GM19193 (cell line): ENCODE measurements around the gene AMPD3.

Experiments
- POLR2A ChIP-seq: IDR thresholded peaks from 4 replicates; pipeline ENCODE4 v1.6.1; 2011; ENCODE audit not compliant: insufficient read depth, insufficient read length; ENCODE audit errors: extremely low read depth

Gene AMPD3

GRCh38 chr11:10451426-10452116 is 3.5 kb upstream of the AMPD3 start:
- no peak for TF ChIP-seq POLR2A

DNA sequence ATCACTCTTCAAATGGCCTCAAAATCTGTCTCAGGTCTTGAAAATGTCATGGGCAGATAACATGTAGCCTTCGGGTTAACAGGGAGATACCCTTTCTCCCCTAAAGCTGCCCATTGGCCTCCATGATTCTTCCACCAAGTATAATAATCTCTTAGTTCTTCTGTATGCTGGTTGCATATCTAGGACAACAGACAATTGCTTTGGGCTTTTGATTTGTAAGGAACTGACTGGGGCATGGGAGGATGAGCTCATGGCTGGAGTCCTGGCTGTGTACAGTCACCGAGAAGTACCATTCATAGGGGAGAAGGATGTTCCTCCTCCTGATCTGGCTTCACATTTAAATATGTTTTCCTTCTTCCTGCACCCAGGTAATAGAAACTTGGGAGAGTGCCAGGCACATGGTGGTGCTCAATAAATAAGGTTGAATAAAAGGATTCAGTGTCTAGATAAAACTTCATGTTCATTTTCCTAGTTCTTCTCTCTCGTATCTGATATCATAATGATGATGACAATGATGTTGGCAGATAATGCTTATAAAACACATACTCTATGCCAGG is 2.8 kb upstream of the AMPD3 start:
- no peak for TF ChIP-seq POLR2A

GRCh38 chr11:10453261-10453660 is 1.8 kb upstream of the AMPD3 start:
- TF ChIP-seq POLR2A: no peak

DNA sequence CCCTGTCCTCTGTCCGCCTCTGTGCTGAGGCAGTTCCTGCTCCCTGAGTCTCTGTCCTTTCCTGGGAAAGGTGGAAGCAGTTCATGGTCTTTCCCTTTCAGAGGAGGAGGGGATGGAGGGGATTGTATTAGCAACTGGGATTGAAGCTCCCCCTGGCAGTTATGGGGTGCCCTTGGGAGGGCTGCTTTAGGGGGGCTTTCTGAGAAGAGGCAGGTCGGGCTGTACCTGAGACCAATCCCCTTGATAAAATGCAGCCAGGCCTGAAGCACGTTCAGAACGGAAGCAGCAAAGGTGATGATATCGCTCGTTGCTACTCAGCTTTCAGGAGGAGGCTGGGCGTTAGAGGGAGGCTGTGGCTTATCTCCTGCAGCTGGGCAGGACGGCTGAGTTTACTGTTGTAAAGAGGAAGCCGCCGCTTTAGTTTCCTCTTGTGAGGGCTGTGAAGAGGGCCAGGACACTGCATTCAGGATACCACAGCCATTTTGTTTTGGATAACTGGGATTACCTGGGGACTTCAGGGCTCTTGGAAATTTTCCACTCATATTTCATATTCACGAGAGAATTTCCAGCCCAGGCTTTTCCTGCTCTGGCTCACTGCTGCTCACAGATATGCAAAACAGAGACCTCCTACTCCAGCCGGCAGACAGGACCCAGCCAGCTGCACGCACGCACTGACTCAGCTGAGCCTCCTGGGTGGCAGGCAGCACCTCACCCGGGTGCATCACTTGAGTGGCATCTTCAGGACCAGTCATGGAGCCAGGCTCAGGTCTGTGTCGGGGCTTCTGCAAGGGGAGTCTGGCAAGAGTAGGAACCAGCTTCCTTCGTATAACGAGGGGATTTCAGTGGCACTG is 798 bp downstream of the AMPD3 start:
- peak; percentile 64 for TF ChIP-seq POLR2A

- TF ChIP-seq POLR2A: no peak
Observed at GRCh38 chr11:10456519-10456918, 1.5 kb downstream of the AMPD3 start.

- TF ChIP-seq POLR2A: no peak
Observed at GRCh38 chr11:10457901-10458300, 2.8 kb downstream of the AMPD3 start.

- TF ChIP-seq POLR2A: peak; percentile 19
Observed at GRCh38 chr11:10459029-10459970, 4.2 kb downstream of the AMPD3 start.

- no peak for TF ChIP-seq POLR2A
Observed at GRCh38 chr11:10460611-10461275, 5.7 kb downstream of the AMPD3 start.

DNA sequence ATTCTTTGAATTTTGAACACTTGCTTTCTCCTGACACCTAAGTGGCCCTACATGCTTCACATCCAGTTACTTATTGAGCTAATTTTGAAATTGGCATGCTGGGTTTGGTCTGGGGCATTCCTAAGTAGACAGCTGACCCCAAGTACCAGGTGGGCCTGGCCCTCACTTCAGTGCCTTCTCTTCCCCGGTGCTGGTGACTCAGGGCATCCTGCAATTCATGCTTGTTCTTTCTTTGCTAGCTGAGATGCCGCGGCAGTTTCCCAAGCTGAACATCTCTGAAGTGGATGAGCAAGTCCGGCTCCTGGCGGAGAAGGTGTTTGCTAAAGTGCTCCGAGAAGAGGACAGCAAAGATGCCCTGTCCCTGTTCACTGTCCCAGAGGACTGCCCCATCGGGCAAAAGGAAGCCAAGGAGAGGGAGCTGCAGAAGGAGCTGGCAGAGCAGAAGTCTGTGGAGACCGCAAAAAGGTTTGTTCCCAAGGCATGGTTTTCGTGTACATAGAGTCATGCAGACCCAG is 6.3 kb downstream of the AMPD3 start:
- no peak for TF ChIP-seq POLR2A

DNA sequence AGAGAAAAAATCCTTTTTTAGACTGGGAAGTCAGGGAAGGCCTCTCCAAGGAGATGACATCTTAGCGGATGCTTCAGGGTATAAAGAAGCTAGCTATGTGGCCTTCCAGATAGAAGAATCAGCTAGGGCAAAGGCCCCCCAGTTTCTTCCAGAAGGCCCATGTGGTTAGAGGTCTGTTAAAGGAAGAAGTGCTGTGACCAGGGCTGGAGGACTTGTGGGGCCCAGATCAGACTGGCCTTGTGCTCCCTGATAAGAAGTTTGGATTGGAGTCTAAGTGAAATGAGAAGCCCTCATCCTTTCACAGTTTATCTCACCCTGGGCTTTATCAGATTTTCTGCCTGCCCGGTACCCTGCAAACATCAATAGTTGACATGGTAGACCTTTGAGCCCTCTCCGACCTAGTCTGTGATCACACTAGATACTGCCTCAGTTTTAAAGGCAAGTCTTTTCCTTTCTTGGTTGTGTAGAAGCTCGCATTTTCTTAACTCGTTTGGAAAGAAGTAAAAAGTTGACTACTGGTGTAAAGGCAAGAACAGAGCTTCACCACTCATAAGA is 7.8 kb downstream of the AMPD3 start:
- no peak for TF ChIP-seq POLR2A

DNA sequence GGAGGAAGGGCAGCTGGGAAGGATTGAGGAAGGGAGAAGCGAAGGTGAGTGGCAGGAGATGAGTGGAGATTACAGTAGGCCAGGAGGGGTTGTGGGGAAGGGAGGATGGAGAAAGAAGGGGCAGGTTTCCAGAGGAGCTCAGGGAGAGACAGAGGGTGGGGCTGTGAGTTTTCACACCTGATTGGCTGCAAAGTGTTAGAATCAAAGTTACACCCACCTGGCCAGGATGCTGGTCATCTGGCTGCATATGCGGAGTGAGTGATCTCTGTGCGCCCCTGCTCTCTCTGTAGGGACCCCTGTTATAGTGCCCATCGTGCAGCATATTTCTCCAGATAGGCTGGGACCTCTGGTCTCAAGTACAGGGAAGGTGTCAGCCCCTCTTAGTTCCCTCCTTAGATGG is 18.3 kb downstream of the AMPD3 start:
- no peak for TF ChIP-seq POLR2A

- no peak for TF ChIP-seq POLR2A
Observed at GRCh38 chr11:10474551-10474950, 19.5 kb downstream of the AMPD3 start.

DNA sequence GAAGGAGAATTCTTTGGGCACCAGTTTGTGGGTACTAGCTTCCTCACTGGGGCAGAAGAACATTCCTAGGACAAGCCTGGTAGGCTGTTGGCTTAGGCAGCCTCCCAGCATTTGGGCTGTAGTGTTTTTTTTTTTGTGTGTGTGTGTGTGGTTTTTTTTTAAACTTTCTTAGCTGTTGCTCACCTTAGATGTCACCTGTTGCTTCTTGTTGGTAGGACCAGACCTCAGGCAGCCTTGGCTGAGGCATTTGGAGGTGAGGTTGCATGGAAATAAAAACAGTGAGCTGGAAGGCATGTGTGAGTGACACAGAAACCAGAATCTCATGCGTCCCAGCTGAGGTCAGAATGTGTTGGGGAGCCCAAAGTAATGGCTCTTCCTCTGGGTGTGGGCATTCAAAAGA is 21.3 kb downstream of the AMPD3 start:
- no peak for TF ChIP-seq POLR2A
